ENCODE measurements around the gene SSX4B.
"Not testable (repeated sequence)": the region's sequence is repeated elsewhere in the genome, so short reads cannot be mapped to it uniquely, and the experiment has no call there.

The SSX4B gene, protein sequence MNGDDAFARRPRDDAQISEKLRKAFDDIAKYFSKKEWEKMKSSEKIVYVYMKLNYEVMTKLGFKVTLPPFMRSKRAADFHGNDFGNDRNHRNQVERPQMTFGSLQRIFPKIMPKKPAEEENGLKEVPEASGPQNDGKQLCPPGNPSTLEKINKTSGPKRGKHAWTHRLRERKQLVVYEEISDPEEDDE

DNA sequence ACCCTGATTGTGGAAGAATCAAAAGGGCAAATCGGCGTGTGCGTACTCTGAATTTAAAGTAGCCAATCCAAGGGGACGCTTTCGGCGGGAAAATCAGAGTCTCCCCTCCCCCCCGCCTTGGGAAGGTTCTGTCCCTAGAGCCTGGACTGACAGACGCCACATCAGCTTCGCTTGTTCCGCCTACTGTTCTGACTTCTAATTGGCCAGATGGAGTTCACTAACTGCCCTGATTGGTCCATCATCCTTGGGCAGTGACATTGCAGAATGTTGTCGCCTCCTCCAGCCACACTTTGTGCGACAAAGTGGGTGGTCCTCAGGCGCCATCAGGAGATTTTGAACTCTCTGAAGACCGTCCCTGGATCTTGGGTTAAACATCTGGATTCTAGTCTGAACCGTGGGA, at the start of gene SSX4B:
Gene SSX4B, minus strand, starts transcription at position 101 of the 400 bp plus-strand sequence. CDS start 588 bp downstream, outside the sequence.
- not testable (repeated sequence) for DNase-seq (ENCODE audit: low read depth); H3K36me3 ChIP-seq (ENCODE audit: control insufficient read depth, insufficient read depth, low read length, severe bottlenecking); H3K27me3 ChIP-seq (replicated peaks; ENCODE audit: control insufficient read depth, insufficient read depth, low read length); H3K4me1 ChIP-seq (ENCODE audit: control insufficient read depth, insufficient read depth, low read length); H3K9me3 ChIP-seq (ENCODE audit: control insufficient read depth, low read length); H3K4me3 ChIP-seq (ENCODE audit: low read length); H3K9ac ChIP-seq (ENCODE audit: low read length)

DNA sequence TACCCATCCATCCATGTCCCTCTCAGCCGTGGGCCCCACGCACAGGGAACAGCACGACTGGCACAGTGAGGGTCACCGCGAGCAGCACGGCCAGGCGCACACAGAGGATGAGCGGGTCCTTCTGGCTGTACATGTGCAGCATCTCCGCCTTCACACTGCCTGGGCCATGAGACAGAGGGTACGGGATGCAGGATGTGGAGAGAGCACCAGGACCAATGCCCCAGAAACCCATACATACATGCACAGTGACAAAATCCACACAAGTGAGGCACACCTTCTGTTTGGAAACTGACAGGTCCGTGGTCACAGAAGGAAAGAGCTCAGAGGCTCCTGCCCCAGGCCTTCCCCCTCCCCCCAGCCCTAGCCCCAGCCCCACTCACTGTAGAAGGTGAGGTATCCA, 48.8 kb upstream of the SSX4B start:
- Histone ChIP-seq H3K4me1 (ENCODE audit: control insufficient read depth, insufficient read depth, low read length) (peaks cover 4% of the 10 kb centered on the region), H3K27me3 (replicated peaks; ENCODE audit: control insufficient read depth, insufficient read depth, low read length) (peaks cover 3% of the 10 kb centered on the region), H3K9me3 (ENCODE audit: control insufficient read depth, low read length) (peaks cover 6% of the 10 kb centered on the region), H3K9ac (ENCODE audit: low read length) (no peak overlapping the region), H3K4me3 (ENCODE audit: low read length) (no peak overlapping the region), H3K36me3 (ENCODE audit: control insufficient read depth, insufficient read depth, low read length, severe bottlenecking) (no peaks in the 10 kb centered on the region)
- DNase-seq (ENCODE audit: low read depth), result no peak

DNA sequence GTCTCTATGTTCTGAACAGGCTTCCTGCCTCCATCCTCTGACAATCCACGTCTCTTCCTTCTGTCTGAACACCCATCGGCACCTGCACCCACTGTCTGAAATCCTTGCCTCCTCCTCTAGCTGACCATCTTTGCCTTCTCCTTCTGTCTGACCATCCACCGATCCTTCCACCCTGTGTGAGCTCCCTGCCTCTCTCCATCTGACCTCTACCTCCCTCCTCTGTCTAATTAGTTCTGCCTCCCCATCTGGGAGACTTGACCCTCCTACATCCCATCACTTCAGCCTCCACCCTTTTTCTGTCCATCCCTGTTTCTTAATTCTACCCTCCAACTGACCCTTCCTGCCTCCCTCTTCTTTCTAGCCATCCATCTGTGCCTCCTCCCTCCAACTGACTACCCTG, 48.3 kb upstream of the SSX4B start:
- H3K9me3 ChIP-seq (ENCODE audit: control insufficient read depth, low read length), result peaks cover 6% of the 10 kb centered on the region
- H3K36me3 ChIP-seq (ENCODE audit: control insufficient read depth, insufficient read depth, low read length, severe bottlenecking), result no peaks in the 10 kb centered on the region
- H3K4me1 ChIP-seq (ENCODE audit: control insufficient read depth, insufficient read depth, low read length), result peaks cover 2% of the 10 kb centered on the region
- peaks cover 3% of the 10 kb centered on the region for H3K27me3 ChIP-seq (replicated peaks; ENCODE audit: control insufficient read depth, insufficient read depth, low read length)
- H3K9ac ChIP-seq (ENCODE audit: low read length), result no peak overlapping the region
- H3K4me3 ChIP-seq (ENCODE audit: low read length), result no peak overlapping the region
- DNase-seq (ENCODE audit: low read depth), result no peak

DNA sequence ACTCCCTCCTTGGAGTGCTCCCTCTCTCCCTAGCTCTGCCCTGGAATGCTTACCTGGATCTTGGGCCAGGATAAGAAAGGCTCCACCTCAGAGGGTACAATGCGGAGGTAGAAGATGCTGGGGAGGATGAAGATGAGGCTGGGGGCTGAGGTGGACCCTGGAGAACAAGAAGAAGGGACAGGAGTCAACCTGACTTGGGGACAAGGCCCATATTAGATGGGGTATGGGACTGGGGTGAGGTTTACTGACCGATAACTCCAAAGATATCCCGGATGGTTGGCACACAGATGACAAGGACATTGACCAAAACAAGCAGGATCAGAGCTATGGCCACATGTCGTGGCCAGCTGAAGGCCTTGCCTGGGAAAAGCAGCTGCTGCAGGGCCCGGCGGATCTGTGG, 47.7 kb upstream of the SSX4B start:
- H3K9ac ChIP-seq (ENCODE audit: low read length), result no peak overlapping the region
- no peaks in the 10 kb centered on the region for H3K36me3 ChIP-seq (ENCODE audit: control insufficient read depth, insufficient read depth, low read length, severe bottlenecking)
- DNase-seq (ENCODE audit: low read depth), result no peak
- no peaks in the 10 kb centered on the region for H3K4me1 ChIP-seq (ENCODE audit: control insufficient read depth, insufficient read depth, low read length)
- peaks cover 6% of the 10 kb centered on the region for H3K9me3 ChIP-seq (ENCODE audit: control insufficient read depth, low read length)
- no peak overlapping the region for H3K4me3 ChIP-seq (ENCODE audit: low read length)
- H3K27me3 ChIP-seq (replicated peaks; ENCODE audit: control insufficient read depth, insufficient read depth, low read length), result peaks cover 3% of the 10 kb centered on the region

DNA sequence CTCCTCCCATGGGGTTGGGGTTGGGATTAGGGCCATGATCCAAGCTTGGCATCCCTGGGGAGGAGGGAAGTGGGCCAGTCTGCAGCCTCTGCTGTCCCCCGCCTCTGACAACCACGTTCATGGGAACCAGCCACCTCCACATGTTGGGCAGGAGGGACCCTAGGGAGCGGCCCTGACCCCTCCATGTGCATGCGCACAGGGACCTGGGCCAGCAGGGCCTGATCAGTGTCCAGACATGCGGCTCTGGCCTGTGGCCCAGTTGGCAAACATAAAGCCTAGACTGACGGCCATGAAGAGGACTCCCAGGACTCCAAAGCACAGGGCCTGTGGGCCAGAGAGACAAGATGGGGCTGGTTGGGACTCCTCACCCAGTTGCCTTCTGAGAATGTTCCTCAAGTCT, 47.0 kb upstream of the SSX4B start:
- Histone ChIP-seq H3K9me3 (ENCODE audit: control insufficient read depth, low read length) (peaks cover 6% of the 10 kb centered on the region), H3K36me3 (ENCODE audit: control insufficient read depth, insufficient read depth, low read length, severe bottlenecking) (no peaks in the 10 kb centered on the region), H3K27me3 (replicated peaks; ENCODE audit: control insufficient read depth, insufficient read depth, low read length) (peaks cover 3% of the 10 kb centered on the region), H3K9ac (ENCODE audit: low read length) (no peak overlapping the region), H3K4me3 (ENCODE audit: low read length) (no peak overlapping the region), H3K4me1 (ENCODE audit: control insufficient read depth, insufficient read depth, low read length) (no peaks in the 10 kb centered on the region)
- DNase-seq (ENCODE audit: low read depth), result no peak

DNA sequence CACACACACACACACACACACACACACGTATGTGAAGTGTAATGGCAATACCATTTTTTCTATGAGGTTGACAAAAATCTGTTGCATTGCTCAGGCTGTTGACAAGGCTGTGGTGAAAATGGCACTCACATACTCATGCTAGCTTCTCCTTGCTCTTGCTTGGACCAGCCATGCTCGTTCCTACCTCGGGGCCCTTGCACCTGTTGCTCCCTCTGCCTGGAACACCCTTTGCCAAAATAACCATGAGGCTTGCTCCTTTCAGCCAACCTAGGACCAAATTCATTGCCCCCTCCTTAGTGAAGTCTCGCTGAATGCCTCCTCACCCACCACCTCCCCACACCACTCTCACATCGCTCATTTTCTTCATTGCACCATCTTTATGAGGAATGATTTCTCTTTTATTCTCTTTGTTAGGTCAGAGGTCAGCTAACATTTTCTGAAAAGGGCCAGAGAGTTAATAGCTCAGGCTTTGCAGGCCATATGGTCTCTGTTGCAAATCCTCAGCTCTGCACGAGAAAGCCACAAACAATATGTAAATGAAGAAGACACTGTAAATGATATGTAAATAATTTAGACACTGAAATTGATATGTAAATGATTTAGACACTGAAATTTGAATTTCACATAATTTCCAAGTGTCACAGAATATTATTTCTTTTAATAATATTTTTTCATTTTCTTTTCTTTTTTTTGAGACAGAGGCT, 45.0 kb upstream of the SSX4B start:
- Histone ChIP-seq H3K4me1 (ENCODE audit: control insufficient read depth, insufficient read depth, low read length) (no peaks in the 10 kb centered on the region), H3K9me3 (ENCODE audit: control insufficient read depth, low read length) (peaks cover 6% of the 10 kb centered on the region), H3K9ac (ENCODE audit: low read length) (no peak overlapping the region), H3K36me3 (ENCODE audit: control insufficient read depth, insufficient read depth, low read length, severe bottlenecking) (no peaks in the 10 kb centered on the region), H3K4me3 (ENCODE audit: low read length) (no peak overlapping the region), H3K27me3 (replicated peaks; ENCODE audit: control insufficient read depth, insufficient read depth, low read length) (peaks cover 3% of the 10 kb centered on the region)
- DNase-seq (ENCODE audit: low read depth), result no peak

DNA sequence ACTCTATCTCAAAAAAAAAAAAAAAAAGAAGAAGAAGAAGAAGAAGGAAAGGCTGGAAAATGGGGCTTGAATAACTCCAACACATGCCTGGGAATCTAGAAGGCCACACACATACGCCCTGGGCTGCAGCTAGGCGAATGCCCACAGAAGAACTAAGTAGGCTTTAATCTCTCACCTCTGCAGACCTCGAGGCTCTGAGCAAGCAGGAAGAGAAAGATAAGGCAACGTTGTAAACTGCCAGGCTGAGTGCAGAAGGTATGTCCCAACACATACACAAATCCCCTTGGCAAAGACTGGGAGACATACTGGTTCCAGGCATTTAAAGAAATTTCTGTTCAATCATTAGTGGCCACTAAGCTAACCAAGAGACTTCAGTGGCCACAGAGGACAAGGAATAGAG, 39.9 kb upstream of the SSX4B start:
- Histone ChIP-seq H3K9me3 (ENCODE audit: control insufficient read depth, low read length) (no peaks in the 10 kb centered on the region), H3K36me3 (ENCODE audit: control insufficient read depth, insufficient read depth, low read length, severe bottlenecking) (no peaks in the 10 kb centered on the region), H3K4me3 (ENCODE audit: low read length) (no peak overlapping the region), H3K9ac (ENCODE audit: low read length) (no peak overlapping the region), H3K27me3 (replicated peaks; ENCODE audit: control insufficient read depth, insufficient read depth, low read length) (no peaks in the 10 kb centered on the region), H3K4me1 (ENCODE audit: control insufficient read depth, insufficient read depth, low read length) (no peaks in the 10 kb centered on the region)
- no peak for DNase-seq (ENCODE audit: low read depth)

DNA sequence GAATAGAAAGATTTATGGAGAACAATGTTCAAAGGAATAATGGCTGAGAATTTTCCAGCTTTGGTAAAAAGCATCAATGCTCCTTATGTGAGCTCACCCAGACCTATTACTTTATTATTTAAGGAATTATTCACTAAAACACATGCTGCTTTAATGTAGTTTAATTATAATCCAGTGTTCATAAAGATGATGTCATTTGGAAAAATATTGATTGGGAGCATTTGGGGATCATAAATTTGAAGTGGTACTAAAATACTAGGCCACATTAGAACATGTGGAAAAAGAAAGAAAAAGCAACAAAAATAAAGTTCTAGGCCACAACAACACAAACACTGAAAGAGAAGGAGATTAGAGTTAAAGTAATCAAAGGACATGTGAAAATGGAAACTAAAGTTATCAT, 38.3 kb upstream of the SSX4B start:
- DNase-seq (ENCODE audit: low read depth), result no peak
- Histone ChIP-seq H3K27me3 (replicated peaks; ENCODE audit: control insufficient read depth, insufficient read depth, low read length) (no peaks in the 10 kb centered on the region), H3K9ac (ENCODE audit: low read length) (no peak overlapping the region), H3K4me3 (ENCODE audit: low read length) (no peak overlapping the region), H3K36me3 (ENCODE audit: control insufficient read depth, insufficient read depth, low read length, severe bottlenecking) (no peaks in the 10 kb centered on the region), H3K9me3 (ENCODE audit: control insufficient read depth, low read length) (no peaks in the 10 kb centered on the region), H3K4me1 (ENCODE audit: control insufficient read depth, insufficient read depth, low read length) (no peaks in the 10 kb centered on the region)

DNA sequence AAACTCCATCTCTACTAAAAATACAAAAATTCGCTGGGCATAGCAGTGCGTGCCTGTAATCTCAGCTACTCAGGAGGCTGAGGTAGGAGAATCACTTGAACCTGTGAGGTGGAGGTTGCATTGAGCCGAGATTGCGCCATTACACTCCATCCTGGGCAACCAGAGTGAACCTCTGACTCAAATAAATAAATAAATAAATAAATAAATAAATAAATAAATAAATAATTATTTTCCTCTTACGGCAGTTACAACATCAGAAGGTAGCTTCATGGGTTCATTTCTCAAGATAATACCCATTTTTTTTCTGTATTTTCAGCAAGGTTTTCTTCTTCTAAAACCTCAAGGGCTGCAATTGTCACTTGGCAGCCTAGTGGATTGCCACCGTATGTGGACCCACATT, 35.4 kb upstream of the SSX4B start:
- H3K9me3 ChIP-seq (ENCODE audit: control insufficient read depth, low read length); H3K36me3 ChIP-seq (ENCODE audit: control insufficient read depth, insufficient read depth, low read length, severe bottlenecking); H3K4me1 ChIP-seq (ENCODE audit: control insufficient read depth, insufficient read depth, low read length); H3K27me3 ChIP-seq (replicated peaks; ENCODE audit: control insufficient read depth, insufficient read depth, low read length); DNase-seq (ENCODE audit: low read depth); H3K9ac ChIP-seq (ENCODE audit: low read length); H3K4me3 ChIP-seq (ENCODE audit: low read length): not testable (repeated sequence)

DNA sequence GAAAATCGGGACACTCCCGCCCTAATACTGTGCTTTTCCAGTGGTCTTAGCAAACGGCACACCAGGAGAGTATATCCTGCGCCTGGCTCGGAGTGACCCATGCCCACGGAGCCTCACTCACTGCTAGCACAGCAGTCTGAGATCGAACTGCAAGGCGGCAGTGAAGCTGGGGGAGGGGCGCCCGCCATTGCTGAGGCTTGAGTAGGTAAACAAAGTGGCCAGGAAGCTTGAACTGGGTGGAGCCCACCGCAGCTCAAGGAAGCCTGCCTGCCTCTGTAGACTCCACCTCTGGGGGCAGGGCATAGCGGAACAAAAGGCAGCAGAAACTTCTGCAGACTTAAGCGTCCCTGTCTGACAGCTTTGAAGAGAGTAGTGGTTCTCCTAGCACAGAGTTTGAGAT, 22.0 kb upstream of the SSX4B start:
- H3K9me3 ChIP-seq (ENCODE audit: control insufficient read depth, low read length); DNase-seq (ENCODE audit: low read depth); H3K4me3 ChIP-seq (ENCODE audit: low read length); H3K36me3 ChIP-seq (ENCODE audit: control insufficient read depth, insufficient read depth, low read length, severe bottlenecking); H3K4me1 ChIP-seq (ENCODE audit: control insufficient read depth, insufficient read depth, low read length); H3K9ac ChIP-seq (ENCODE audit: low read length); H3K27me3 ChIP-seq (replicated peaks; ENCODE audit: control insufficient read depth, insufficient read depth, low read length): not testable (repeated sequence)

DNA sequence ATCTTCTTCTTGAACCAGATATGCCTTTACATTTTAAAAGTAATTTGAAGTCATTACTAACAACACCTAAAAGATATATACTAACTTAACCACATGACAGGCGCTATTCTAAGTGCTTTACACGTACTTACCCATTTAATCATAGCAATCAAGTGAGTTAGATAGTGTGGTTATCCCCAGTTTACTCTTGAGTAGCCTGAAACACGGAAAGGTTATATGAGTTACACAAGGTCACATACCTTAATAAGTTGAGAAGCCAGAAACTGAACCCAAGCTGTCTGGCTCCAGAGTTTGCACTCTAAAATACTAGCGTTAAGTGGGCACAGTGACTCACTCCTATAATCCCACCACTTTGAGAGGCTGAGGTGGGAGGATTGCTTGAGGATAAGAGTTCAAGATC, 18.4 kb upstream of the SSX4B start:
- not testable (repeated sequence) for H3K9ac ChIP-seq (ENCODE audit: low read length); DNase-seq (ENCODE audit: low read depth); H3K27me3 ChIP-seq (replicated peaks; ENCODE audit: control insufficient read depth, insufficient read depth, low read length)

DNA sequence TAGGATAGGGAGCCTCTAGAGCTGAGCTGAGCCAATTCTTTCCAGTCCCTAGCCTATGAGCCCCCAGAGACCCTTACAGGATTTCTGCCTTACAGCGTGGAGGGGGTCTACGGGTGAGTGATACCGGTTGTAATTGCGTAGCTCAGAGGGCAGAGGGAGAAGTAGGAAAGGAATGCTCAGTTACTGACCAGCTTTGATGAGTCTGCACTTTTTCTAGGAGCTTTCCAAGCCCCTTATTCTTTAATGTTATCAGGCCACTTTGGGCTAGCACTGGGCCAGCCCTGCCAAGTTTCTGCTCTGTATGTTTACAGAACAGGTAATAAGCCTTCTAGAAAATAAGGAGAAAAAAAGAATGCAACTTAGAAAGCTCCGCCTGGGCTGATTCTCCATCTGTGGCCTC, 17.8 kb upstream of the SSX4B start:
- H3K27me3 ChIP-seq (replicated peaks; ENCODE audit: control insufficient read depth, insufficient read depth, low read length); DNase-seq (ENCODE audit: low read depth); H3K9me3 ChIP-seq (ENCODE audit: control insufficient read depth, low read length); H3K4me1 ChIP-seq (ENCODE audit: control insufficient read depth, insufficient read depth, low read length); H3K4me3 ChIP-seq (ENCODE audit: low read length); H3K36me3 ChIP-seq (ENCODE audit: control insufficient read depth, insufficient read depth, low read length, severe bottlenecking); H3K9ac ChIP-seq (ENCODE audit: low read length): not testable (repeated sequence)

More for the DNA sequence above, 18.4 kb upstream of the SSX4B start:
- H3K36me3 ChIP-seq (ENCODE audit: control insufficient read depth, insufficient read depth, low read length, severe bottlenecking); H3K4me3 ChIP-seq (ENCODE audit: low read length); H3K4me1 ChIP-seq (ENCODE audit: control insufficient read depth, insufficient read depth, low read length); H3K9me3 ChIP-seq (ENCODE audit: control insufficient read depth, low read length): not testable (repeated sequence)
